HepG2 (cell line): ENCODE measurements around the gene DUSP15. TPM values are rescaled to one million over a fixed set of nuclear protein-coding genes. Genes with fewer than 3 reads are reported as not detected.
"Not testable (repeated sequence)": the region's sequence is repeated elsewhere in the genome, so short reads cannot be mapped to it uniquely, and the experiment has no call there.

Experiments used
- ATAC-seq: fragments of 200-7000 bp; cut with Tn5 transposase; 3 replicates; pipeline ENCODE4 v1.9.1; 2020; ENCODE audit warnings: mild to moderate bottlenecking, moderate library complexity
- BruUV-seq: library from RNA; stranded (reverse); fragments of 400-500 nt; replicated peaks from 2 replicates; lab custom pipeline; 2021; lab: Mats Ljungman, UMichigan
- CTCF ChIA-PET: fragments of 300-600 bp; formaldehyde crosslinking; extraction: SDS; loops from one replicate; lab custom pipeline; 2021; ENCODE audit warnings: low total read pairs, inconsistent platforms, low intra/inter-chr PET ratio; lab: Yijun Ruan, JAX
- POLR2A ChIA-PET: fragments of 350-600 bp; sonication (Branson Sonifier 250); formaldehyde crosslinking; loops from one replicate; lab custom pipeline; 2020; ENCODE audit warnings: antibody characterized with exemption, inconsistent platforms; lab: Yijun Ruan, JAX
- DNase-seq: peaks from one replicate; pipeline ENCODE4 v3.0.0-alpha.2; 2015; ENCODE audit warnings: low spot score
- FAIRE-seq: peaks from 3 replicates; lab custom pipeline; 2011; peaks lifted over from hg19 to GRCh38; lab: Jason Lieb, UNC
- H2AFZ ChIP-seq: one replicate; pipeline ENCODE4 v1.6.1; 2011; ENCODE audit warnings: low read length, inconsistent platforms
- H3K27ac ChIP-seq: fragments of 300-600 bp; 3 replicates; pipeline ENCODE4 v1.8.0; 2011; ENCODE audit warnings: mixed run types, mild to moderate bottlenecking, mixed read lengths, low read length, inconsistent platforms; ENCODE audit not compliant: insufficient read depth; ENCODE audit errors: extremely low read length
- H3K27me3 ChIP-seq, 2 experiments: fragments of 200-600 bp in 1 of 2; 2 replicates in 1 of 2; 3 replicates in 1 of 2; pipeline versions ENCODE4 v1.6.0 to v1.8.0; 2011; ENCODE audit warnings: low read length in 2 of 2, mild to moderate bottlenecking in 2 of 2, moderate library complexity in 2 of 2, inconsistent platforms in 1 of 2; ENCODE audit not compliant: insufficient read depth in 2 of 2, control insufficient read depth in 1 of 2
- H3K36me3 ChIP-seq, 2 experiments: fragments of 200-600 bp in 1 of 2; replicated peaks in 1 of 2; 2 replicates in 1 of 2; 3 replicates in 1 of 2; pipeline versions ENCODE4 v1.5.1 to v1.8.0; 2011; ENCODE audit warnings: low read length in 2 of 2, inconsistent platforms in 1 of 2; ENCODE audit not compliant: insufficient read depth in 2 of 2, control insufficient read depth in 1 of 2
- H3K4me1 ChIP-seq: 2 replicates; pipeline ENCODE4 v1.5.1; 2012; ENCODE audit warnings: low read length, inconsistent platforms; ENCODE audit not compliant: insufficient read depth
- H3K4me2 ChIP-seq: 2 replicates; pipeline ENCODE4 v1.6.0; 2011; ENCODE audit warnings: low read depth, low read length, inconsistent platforms
- H3K4me3 ChIP-seq, 3 experiments: fragments of 200-600 bp in 1 of 3; sonication (generic), shearing (Covaris generic) in 1 of 3; replicated peaks in 1 of 3; 2 replicates each; pipeline ENCODE4 v1.5.1; 2011 to 2016; ENCODE audit warnings: low read length in 3 of 3, inconsistent platforms in 2 of 3, low read depth in 2 of 3, mild to moderate bottlenecking in 2 of 3, control low read depth in 1 of 3, mixed read lengths in 1 of 3; ENCODE audit not compliant: insufficient read depth in 1 of 3
- H3K79me2 ChIP-seq: one replicate; pipeline ENCODE4 v1.6.1; 2011; ENCODE audit warnings: low read length, inconsistent platforms; ENCODE audit not compliant: insufficient read depth
- H3K9ac ChIP-seq: 2 replicates; pipeline ENCODE4 v1.6.0; 2011; ENCODE audit warnings: mild to moderate bottlenecking, low read depth, low read length, inconsistent platforms; ENCODE audit not compliant: insufficient read depth
- H3K9me3 ChIP-seq: 2 replicates; pipeline ENCODE4 v1.5.1; 2012; ENCODE audit warnings: mild to moderate bottlenecking, low read length
- H4K20me1 ChIP-seq: 2 replicates; pipeline ENCODE4 v1.6.0; 2011; ENCODE audit warnings: inconsistent platforms, mild to moderate bottlenecking, low read length, moderate library complexity; ENCODE audit not compliant: insufficient read depth
- CEBPB ChIP-seq: IDR thresholded peaks from 2 replicates; pipeline ENCODE4 v1.6.1; 2011; ENCODE audit warnings: low read depth, low read length, improper control_type of control experiment, borderline replicate concordance
- GRHL1 ChIP-seq: sonication (generic); formaldehyde crosslinking; conservative IDR thresholded peaks from 2 replicates; pipeline ENCODE4 v1.8.0; 2022; ENCODE audit warnings: missing genetic modification reagents
- ZNF724P ChIP-seq: sonication (generic); formaldehyde crosslinking; IDR thresholded peaks from 2 replicates; pipeline ENCODE4 v1.8.0; 2022; ENCODE audit warnings: missing genetic modification reagents, borderline replicate concordance
- WGBS: methylation state at CpG from one replicate; pipeline ENCODE4 v1.1.6; 2017; ENCODE audit warnings: low lambda C conversion rate; 5-methylcytosine and 5-hydroxymethylcytosine counted together
- in situ Hi-C: cut with HindIII; loops from 2 replicates; pipeline ENCODE4 v1.10.0; 2017; ENCODE audit warnings: low pct_unique_long_range_greater_than_20kb; ENCODE audit not compliant: extremely low pct_ligation_motif_present
- intact Hi-C: fragments of 100-400 bp; cut with micrococcal nuclease; formaldehyde crosslinking; loops from one replicate; pipeline ENCODE4 v1.10.0; 2022; ENCODE audit not compliant: unreplicated experiment
- polyA plus RNA-seq, 8 experiments: library from polyadenylated mRNA; depleted of rRNA in 3 of 8; stranded (reverse) in 7 of 8; unstranded in 1 of 8; fragments of >200 nt; fragmentation: Illumina TruSeq in 4 of 8; extraction: Trizol in 4 of 8; gene quantifications; 2 replicates each; pipeline versions ENCODE4 v1.2.1 to v1.2.3, GENCODE V29; 2011 to 2016; ENCODE audit warnings: low read depth in 4 of 8, missing spikeins in 1 of 8, mixed read lengths in 1 of 8; ENCODE audit not compliant: insufficient read depth in 1 of 8
- total RNA-seq, 5 experiments: library from RNA; depleted of rRNA; stranded (reverse); fragments of >200 nt; fragmentation: Illumina TruSeq; extraction: Trizol; gene quantifications; 2 replicates each; pipeline ENCODE4 v1.2.3, GENCODE V29; 2016; ENCODE audit warnings: low read depth in 1 of 5

DUSP15 gene
- total and polyA plus RNA-seq, 2 of the 13 experiments (the other 11 are each of a cell fraction or from before 2014, with no cell fraction given) = 0.17 to 0.93 TPM

DNA sequence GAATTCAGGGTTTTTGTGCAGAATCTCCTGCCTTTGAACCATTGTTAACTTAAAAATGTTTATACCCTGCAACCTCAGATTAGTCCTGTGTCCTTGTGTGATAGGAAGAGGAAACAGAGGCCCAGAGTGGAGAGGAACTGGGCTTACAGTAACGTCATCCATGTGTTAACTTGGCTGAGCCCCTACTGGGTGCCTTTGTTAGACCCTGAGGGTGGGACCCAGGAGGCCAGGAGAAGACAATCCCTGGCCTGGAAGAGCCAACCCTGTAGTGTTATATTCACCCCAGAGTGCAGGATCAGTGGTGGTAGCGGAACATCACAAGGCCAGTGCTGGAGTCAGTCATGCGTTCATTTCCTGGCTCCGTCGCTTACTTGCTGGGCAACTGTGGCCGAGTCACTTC lies 40.6 kb downstream of the DUSP15 start (continued):
- TF ChIP-seq GRHL1 (CRISPR knock-in tag) = no peak

- H3K4me3 ChIP-seq, POLR2A ChIA-PET, CTCF ChIA-PET, ATAC-seq, H4K20me1 ChIP-seq, H3K79me2 ChIP-seq, FAIRE-seq, H3K4me1 ChIP-seq, H3K4me2 ChIP-seq, DNase-seq, BruUV-seq, H2AFZ ChIP-seq, H3K9me3 ChIP-seq, H3K9ac ChIP-seq, H3K27ac ChIP-seq, H3K36me3 ChIP-seq: not testable (repeated sequence)
- intact Hi-C loops (loop anchor here (10.0 kb wide), 1 partner anchor 127 kb away; the partner anchor contains the start of gene PDRG1), in situ Hi-C loops (loop anchor here (10.0 kb wide), 1 partner anchor 267 kb away; no protein-coding TSS in a partner anchor)
- H3K27me3 ChIP-seq = peaks cover 12 to 49% of the 10 kb centered on the region in 2 experiments
- 57% methylated on average over 11 of the region's 11 CpGs for WGBS
Observed at GRCh38 chr20:31828016-31828415, 42.3 kb downstream of the DUSP15 start.

DNA sequence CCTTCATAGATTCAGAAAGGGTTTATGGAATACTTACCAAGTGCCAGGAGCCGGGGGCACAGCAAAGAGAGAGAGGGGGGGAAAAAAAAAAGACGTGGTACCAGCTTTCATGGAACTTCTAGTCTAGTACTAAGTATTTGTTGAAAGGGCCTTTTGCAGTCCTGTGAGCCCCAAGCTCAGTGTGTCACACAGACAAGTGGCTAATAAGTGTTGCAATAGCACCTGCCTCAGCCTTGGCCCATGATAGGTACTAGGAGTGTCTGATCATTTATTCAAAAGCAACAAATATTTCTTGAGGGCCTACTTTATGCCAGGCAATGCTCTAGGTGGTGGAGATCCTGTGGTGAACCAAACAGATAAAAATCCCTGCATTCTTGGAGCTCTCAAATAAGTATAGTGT lies 43.3 kb downstream of the DUSP15 start:
- H3K36me3 ChIP-seq = no peaks in the 10 kb centered on the region
- H2AFZ ChIP-seq = no peak overlapping the region
- ChIA-PET CTCF (no interaction called here), POLR2A (no interaction called here)
- TF ChIP-seq CEBPB (peak; percentile 66; the same call in 1 of the 2 replicates), ZNF724P (CRISPR knock-in tag) (no peak)
- H3K9me3 ChIP-seq = no peaks in the 10 kb centered on the region
- intact Hi-C loops (loop anchor here (10.0 kb wide), 1 partner anchor 128 kb away; the partner anchor contains the start of gene PDRG1), in situ Hi-C loops (loop anchor here (10.0 kb wide), 1 partner anchor 268 kb away; no protein-coding TSS in a partner anchor)
- no peaks in the 10 kb centered on the region for H4K20me1 ChIP-seq
- H3K27me3 ChIP-seq = peaks cover 12 to 54% of the 10 kb centered on the region in 2 experiments
- no peak overlapping the region for H3K4me3 ChIP-seq
- H3K9ac ChIP-seq = no peak overlapping the region
- BruUV-seq = no TSS peak
- H3K4me1 ChIP-seq = 0 out of 2 replicates have a peak, but pooled peaks cover 7% of the 10 kb centered on the region
- no peak overlapping the region for H3K4me2 ChIP-seq
- DNase-seq = no peak
- no peak for ATAC-seq
- H3K79me2 ChIP-seq = no peaks in the 10 kb centered on the region
- H3K27ac ChIP-seq = no peak overlapping the region
- WGBS = 2% methylated on average over 2 of the region's 2 CpGs
- FAIRE-seq = no peak
